HG02623 (cell line): ENCODE measurements around the gene NOXA1.
A peak's percentile ranks its signal among the peaks of the same experiment; 100 is the strongest.
"Not testable (repeated sequence)": the region's sequence is repeated elsewhere in the genome, so short reads cannot be mapped to it uniquely, and the experiment has no call there.

Experiments
- ATAC-seq: cut with Tn5 transposase; IDR thresholded peaks from one replicate; pipeline ENCODE4 v1.9.1; 2021; ENCODE audit warnings: moderate library complexity; ENCODE audit not compliant: unreplicated experiment

NOXA1 gene

DNA sequence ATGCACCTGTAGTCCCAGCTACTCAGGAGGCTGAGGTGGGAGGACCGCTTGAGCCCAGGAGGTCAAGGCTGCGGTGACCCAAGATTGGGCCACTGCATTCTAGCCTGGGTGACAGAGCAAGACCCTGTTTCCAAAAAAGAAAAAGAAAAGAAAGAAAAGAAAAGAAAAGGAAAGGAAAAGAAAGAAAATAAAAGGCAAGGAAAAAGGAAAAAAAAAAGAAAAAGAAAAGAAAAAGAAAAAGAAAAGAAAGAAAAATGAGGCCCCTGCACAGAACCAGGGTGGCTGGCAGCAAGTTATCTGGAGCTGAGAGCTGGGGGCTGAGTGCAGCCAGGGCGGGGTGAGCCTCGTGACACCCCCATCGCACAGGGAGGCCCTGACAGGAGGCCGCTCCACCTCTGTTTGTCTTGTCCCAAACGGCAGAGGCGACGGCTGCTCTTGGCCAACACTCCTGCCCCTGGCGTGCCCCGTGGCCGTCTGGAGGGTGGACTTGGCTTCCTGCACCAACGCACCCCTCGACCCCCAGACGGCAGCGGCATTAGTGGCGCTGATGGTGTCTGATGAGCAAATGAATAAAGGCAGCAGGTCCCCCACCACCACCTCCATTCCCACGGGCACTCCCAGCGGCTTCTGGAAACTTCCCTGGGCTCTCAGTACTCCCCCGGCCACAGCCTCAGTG is 17.0 kb upstream of the NOXA1 start:
- ATAC-seq, result no peak

DNA sequence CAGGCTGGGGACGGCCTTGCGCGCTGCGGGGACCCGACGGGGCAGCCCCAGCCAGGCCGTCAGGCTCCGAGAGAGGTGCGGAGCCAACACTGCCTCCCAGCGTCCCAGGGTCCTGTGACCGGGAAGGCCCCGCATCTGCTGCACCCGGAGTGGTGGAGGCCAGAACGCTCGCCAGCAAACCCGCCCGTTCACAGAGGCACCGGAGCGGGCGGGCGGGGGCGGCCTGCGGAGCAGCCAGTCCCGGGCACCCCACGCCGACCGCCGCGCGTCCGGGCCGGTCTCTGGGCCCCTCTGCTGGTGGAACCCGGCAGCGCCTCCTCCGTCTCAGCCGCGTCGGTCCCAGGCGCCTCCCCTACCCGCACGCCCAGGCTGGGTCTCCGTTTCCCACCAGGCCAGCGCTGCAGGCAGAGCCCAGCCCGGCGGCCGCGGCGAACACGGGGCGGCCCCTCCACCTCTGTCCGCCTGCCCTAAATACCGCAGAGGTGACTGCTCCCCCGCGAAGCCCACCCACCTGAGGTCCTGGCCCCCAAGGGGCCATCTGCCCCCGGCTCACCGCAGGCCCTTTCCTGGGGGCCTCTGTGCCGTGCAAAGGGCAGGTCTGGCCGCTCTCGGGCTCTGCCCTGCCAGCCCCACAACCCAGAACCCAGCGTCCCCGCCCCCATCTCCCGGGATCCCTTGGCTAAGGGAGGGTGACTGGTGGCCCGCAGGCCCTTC is 16.2 kb upstream of the NOXA1 start:
- no peak for ATAC-seq

GRCh38 chr9:137407590-137408300 is 15.4 kb upstream of the NOXA1 start:
- ATAC-seq, result no peak

GRCh38 chr9:137408651-137409405 is 14.4 kb upstream of the NOXA1 start:
- ATAC-seq, result no peak

DNA sequence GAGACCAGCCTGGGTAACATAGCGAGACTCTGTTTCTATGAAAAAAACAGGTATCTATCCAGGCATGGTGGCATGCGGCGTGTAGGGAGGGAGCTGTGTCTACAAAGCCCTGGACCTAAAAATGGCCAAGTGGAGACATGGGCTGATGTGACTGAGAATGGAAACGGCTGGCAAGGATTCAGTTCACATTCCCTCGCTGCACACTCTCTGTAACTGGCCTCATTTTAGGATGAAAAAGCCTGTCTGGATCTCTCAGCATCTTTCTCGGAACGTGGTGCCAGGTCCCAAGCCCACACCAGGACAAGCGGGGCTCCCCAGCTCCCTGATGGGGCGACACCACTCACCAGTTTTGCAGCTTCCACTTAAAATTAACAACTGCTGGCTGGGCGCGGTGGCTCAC is 13.7 kb upstream of the NOXA1 start:
- ATAC-seq, result no peak

- not testable (repeated sequence) for ATAC-seq
Measured at GRCh38 chr9:137410236-137410890, 12.8 kb upstream of the NOXA1 start.

GRCh38 chr9:137410891-137411249 is 12.3 kb upstream of the NOXA1 start:
- ATAC-seq, result no peak

GRCh38 chr9:137411260-137411644 is 11.9 kb upstream of the NOXA1 start:
- no peak for ATAC-seq

GRCh38 chr9:137411645-137412380 is 11.4 kb upstream of the NOXA1 start:
- ATAC-seq, result no peak

DNA sequence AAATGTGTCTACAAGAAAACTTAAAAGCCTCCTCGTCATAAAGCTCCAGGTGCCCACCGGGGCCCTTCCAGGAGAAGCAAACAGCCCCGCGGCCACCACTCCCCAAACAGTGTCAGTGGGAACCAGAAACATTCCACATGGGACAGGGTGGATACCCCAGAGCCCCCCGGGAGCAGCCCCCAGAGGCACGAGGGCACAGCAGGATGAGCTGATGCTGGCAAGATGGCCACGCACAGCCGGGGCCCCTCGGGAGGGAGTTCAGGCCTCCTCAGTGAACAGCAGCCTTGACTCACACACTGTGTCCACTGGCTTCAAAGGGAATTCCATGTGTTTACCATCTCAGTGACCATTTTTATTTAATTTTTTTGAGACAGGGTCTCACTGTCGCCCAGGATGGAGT is 10.8 kb upstream of the NOXA1 start:
- ATAC-seq, result no peak

DNA sequence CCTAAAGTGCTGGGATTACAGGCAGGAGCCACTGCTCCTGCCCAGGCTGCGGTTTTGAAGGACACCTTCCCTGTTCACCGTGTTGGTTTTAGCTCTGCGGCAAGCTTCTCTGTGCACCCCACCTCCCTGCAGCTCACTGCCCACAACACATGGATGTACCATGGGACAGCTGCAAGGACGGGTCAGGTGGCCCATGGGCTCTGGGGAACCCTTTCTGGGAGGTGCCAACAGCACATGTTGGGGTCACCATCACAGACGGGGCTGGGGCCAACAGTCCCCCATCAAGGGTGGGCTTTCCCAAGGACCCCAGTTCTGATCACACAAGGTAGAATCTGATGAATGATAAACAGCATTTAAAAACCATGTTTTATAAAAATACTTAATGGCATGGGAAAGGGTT is 7.7 kb upstream of the NOXA1 start:
- ATAC-seq, result no peak

- no peak for ATAC-seq
Measured at GRCh38 chr9:137416006-137416562, 7.1 kb upstream of the NOXA1 start.

GRCh38 chr9:137416563-137417151 is 6.5 kb upstream of the NOXA1 start:
- no peak for ATAC-seq

GRCh38 chr9:137417161-137418021 is 5.8 kb upstream of the NOXA1 start:
- ATAC-seq, result no peak

GRCh38 chr9:137421838-137422603 is 1.2 kb upstream of the NOXA1 start:
- ATAC-seq, result no peak

DNA sequence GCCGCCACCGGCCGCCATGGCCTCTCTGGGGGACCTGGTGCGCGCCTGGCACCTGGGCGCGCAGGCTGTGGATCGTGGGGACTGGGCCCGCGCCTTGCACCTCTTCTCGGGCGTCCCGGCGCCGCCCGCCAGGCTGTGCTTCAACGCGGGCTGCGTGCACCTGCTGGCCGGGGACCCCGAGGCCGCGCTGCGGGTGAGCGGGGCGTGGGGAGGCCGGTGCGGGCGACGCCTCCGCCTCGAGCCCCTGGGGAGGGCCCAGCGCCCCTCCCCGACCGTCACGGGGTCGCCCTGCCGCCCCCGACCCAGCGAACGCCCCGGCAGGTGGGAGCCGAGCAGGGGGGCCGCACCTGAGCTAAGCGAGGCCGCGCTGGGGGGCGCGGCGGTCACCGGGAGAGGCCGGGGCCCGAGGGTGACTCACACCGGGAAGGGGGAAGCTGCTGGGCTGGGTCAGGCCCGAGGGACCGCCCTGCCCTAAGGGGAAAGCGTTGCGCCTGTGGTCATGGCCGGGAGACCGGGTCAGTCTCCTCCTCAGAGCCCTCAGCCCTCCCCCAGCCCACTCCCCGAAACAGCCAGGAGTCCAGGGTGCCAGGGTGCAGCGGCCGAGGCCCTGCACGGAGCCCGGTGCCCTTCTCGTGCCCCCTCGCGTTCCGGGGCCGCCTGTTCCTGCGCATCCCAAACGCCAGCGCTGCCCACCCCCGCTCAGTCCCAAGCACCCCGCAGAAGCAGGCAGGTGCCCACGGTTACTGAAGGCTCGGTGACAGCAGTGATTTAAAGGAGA is 510 bp downstream of the NOXA1 start:
- ATAC-seq, result peak; percentile 7

DNA sequence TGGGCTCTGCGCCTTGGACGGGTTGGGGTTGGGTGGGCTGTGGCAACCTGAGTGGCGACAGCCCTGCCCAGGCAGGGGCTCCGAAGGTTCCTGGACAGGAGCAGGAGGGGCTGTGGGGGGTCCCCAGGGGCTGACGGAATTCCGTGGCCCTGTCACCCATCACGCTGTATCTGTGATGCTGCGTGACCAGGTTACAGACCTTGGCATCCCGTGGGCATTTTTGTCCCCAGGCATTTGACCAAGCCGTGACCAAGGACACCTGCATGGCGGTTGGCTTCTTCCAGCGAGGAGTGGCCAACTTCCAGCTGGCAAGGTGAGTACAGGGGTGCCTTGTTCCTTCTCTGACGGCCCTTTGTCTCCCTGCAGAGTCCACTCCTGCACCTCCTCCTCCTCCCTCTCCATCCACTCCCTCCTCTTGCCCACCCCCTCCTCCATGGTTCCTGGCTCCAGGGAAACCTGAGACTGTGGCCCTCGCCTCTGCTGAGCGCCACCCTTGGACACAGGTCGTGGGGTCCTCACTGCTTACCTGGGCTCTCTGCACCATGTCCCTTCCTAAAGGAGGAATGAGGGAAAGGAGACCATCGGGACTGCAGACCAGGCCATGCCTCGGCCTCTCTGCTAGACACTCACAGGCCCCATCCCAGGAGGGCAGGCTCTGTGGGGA is 3.0 kb downstream of the NOXA1 start:
- no peak for ATAC-seq
